ENCODE measurements around the gene SEC61B. TPM values are rescaled to one million over a fixed set of nuclear protein-coding genes. Genes with fewer than 3 reads are reported as not detected.

Gene SEC61B
- total and polyA plus RNA-seq, 10 of the 15 experiments (the other 5 are each of a cell fraction or from before 2014, with no cell fraction given) = 108 to 747 (median 301) TPM

DNA sequence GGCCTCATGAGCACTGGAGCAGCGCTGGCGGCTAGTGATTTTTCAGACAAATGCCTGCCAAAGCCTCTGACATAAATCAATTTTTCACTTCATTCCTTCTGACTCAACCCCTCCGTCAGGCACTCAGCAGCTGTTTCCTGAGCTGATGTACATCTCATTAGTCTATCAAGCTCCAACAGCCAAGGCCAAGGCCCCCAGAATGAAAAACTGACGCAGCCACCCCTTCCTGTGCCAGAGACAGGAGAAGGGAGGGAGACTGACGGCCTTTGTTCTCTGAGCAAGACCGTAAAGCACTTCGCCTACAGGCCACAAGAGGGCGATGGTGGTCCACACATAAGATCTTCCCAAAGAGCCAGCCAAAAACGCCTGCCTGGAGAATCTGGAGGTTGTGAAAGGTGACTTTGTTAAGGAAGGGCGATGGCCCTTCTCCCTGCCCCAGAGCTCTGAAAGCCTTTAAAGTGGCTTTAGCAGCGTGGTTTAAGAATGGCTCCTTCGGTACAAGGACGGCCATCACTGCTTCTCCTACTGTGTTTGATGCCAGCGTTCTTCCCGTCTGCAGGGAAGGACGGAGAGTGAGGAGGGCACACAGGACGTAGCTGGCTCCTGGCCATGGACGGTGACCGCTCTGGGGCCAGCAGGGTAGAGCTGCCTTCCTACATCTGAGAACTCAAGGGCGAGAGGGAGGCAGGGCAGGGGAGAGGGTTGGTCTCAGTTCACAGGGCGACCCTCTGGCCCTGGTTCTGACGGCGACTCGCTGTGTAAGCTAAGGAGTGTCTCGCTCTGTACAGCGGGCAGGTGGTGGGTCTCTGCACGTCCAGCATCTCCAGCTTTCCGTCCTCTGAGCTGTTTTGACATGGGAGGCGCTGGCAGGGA is 37.4 kb upstream of the SEC61B start:
- peak overlapping the region; percentile 28; the same call in 1 of the 2 replicates for H3K9ac ChIP-seq (ENCODE audit: control insufficient read depth, insufficient read depth, low read length)
- intact Hi-C loops (cut with micrococcal nuclease; ENCODE audit: unreplicated experiment) = loop anchor here (1.0 to 10.0 kb wide), 13 partner anchors 21 to 1250 kb away; partner anchors contain the start of genes ERP44, INVS, NR4A3 and SEC61B
- BruUV-seq (replicated peaks) = no TSS peak
- H3K27me3 ChIP-seq (replicated peaks in 1 of 2; ENCODE audit: control insufficient read depth in 2 of 2, insufficient read depth in 2 of 2, low read length in 1 of 2) = no peaks in the 10 kb centered on the region
- ChIA-PET POLR2A (interaction anchor here (0.6 to 2.6 kb wide), 10 partner anchors 12 to 765 kb away, joined by 3 to 11 read pairs (median 5); partner anchors contain the start of genes ALG2 and SEC61B), RAD21 (ENCODE audit: unreplicated experiment) (interaction anchor here (0.6 to 13.6 kb wide), 33 partner anchors 9 to 1302 kb away, joined by 3 to 147 read pairs (median 4); partner anchors contain the start of genes ALG2 and SEC61B), SMC1A (ENCODE audit: uncharacterized antibody, unreplicated experiment) (interaction anchor here (0.7 to 12.4 kb wide), 35 partner anchors 8 to 1140 kb away, joined by 3 to 189 read pairs (median 4); partner anchors contain the start of genes ALG2, NR4A3 and SEC61B), CTCF (interaction anchor here (0.6 to 9.3 kb wide), 53 partner anchors 9 to 1253 kb away, joined by 3 to 131 read pairs (median 4); partner anchors contain the start of genes ALG2 and SEC61B)
- peak overlapping the region; percentile 88 for H2AFZ ChIP-seq (ENCODE audit: control insufficient read depth, low read depth, low read length)
- DNase-seq (ENCODE audit: low read depth, low spot score) = peak; percentile 80
- FAIRE-seq = peak; percentile 88
- no peak overlapping the region for H3K4me3 ChIP-seq
- in situ Hi-C loops (cut with MboI) = loop anchor here (5.0 to 10.0 kb wide), 5 partner anchors 52 to 1140 kb away; no protein-coding TSS in a partner anchor
- ATAC-seq = peak; percentile 79
- peaks cover 66% of the 10 kb centered on the region for H3K4me1 ChIP-seq (ENCODE audit: control insufficient read depth, insufficient read depth, low read length)
- no peaks in the 10 kb centered on the region for H3K9me3 ChIP-seq (replicated peaks; ENCODE audit: control insufficient read depth, insufficient read depth, low read length)
- H3K36me3 ChIP-seq (ENCODE audit: control insufficient read depth in 2 of 2, insufficient read depth in 2 of 2, low read length in 1 of 2) = no peaks in the 10 kb centered on the region
- H4K20me1 ChIP-seq (ENCODE audit: control insufficient read depth, insufficient read depth) = no peaks in the 10 kb centered on the region
- H3K79me2 ChIP-seq (ENCODE audit: control insufficient read depth, insufficient read depth, low read length) = no peaks in the 10 kb centered on the region
- H3K4me2 ChIP-seq (ENCODE audit: control insufficient read depth, insufficient read depth) = peak overlapping the region; percentile 60
- WGBS (ENCODE audit: insufficient coverage, insufficient replicate concordance, low lambda C conversion rate, missing lambda C conversion rate) = 45% methylated on average over 29 of the region's 29 CpGs
- H3K27ac ChIP-seq (ENCODE audit: control insufficient read depth, insufficient read depth) = peak overlapping the region; percentile 49
- TF ChIP-seq BCL11A (IDR thresholded peaks at IDR 0.05; ENCODE audit: low read depth, low read length) (no peak), ESRRA (IDR thresholded peaks at IDR 0.05; ENCODE audit: low read length) (no peak), WRNIP1 (IDR thresholded peaks at IDR 0.05; ENCODE audit: borderline replicate concordance, low read depth, low read length) (no peak), ZZZ3 (IDR thresholded peaks at IDR 0.05; ENCODE audit: control insufficient read depth, insufficient read length, low read depth) (no peak), ZNF207 (IDR thresholded peaks at IDR 0.05; ENCODE audit: borderline replicate concordance) (peak; percentile 71; the same call in 1 of the 2 replicates), CBFB (IDR thresholded peaks at IDR 0.05; ENCODE audit: low read depth) (no peak), MXI1 (IDR thresholded peaks at IDR 0.05; ENCODE audit: low read depth, low read length) (no peak), CREM (IDR thresholded peaks at IDR 0.05; ENCODE audit: low read depth) (peak; percentile 64), ZNF687 (IDR thresholded peaks at IDR 0.05) (peak; percentile 45; the same call in 1 of the 2 replicates), MTA3 (IDR thresholded peaks at IDR 0.05; ENCODE audit: borderline replicate concordance, low read length) (no peak), SREBF1 (IDR thresholded peaks at IDR 0.05; ENCODE audit: low read length) (no peak), ZNF622 (IDR thresholded peaks at IDR 0.05) (no peak), CREB1 (IDR thresholded peaks at IDR 0.05; ENCODE audit: low read depth) (peak; percentile 54), CHD1 (IDR thresholded peaks at IDR 0.05; ENCODE audit: low read depth, low read length) (no peak), IKZF1 (conservative IDR thresholded peaks at IDR 0.05) (peak; percentile 78), NFYB (IDR thresholded peaks at IDR 0.05; ENCODE audit: insufficient read depth, low read depth, low read length) (no peak), RAD51 (IDR thresholded peaks at IDR 0.05) (no peak), NFXL1 (IDR thresholded peaks at IDR 0.05; ENCODE audit: borderline replicate concordance) (no peak)
- TF ChIP-seq, protein P1, sequence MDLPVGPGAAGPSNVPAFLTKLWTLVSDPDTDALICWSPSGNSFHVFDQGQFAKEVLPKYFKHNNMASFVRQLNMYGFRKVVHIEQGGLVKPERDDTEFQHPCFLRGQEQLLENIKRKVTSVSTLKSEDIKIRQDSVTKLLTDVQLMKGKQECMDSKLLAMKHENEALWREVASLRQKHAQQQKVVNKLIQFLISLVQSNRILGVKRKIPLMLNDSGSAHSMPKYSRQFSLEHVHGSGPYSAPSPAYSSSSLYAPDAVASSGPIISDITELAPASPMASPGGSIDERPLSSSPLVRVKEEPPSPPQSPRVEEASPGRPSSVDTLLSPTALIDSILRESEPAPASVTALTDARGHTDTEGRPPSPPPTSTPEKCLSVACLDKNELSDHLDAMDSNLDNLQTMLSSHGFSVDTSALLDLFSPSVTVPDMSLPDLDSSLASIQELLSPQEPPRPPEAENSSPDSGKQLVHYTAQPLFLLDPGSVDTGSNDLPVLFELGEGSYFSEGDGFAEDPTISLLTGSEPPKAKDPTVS (IDR thresholded peaks at IDR 0.05; ENCODE audit: low read depth, low read length) = no peak

Data from GM12878 (cell line).